Measurements from ENCODE around the gene DDIT4. TPM values are rescaled to one million over a fixed set of nuclear protein-coding genes. Genes with fewer than 3 reads are reported as not detected.

Gene DDIT4
- total and polyA plus RNA-seq, 12 donors, result 100 to 711 (median 255) TPM

DNA sequence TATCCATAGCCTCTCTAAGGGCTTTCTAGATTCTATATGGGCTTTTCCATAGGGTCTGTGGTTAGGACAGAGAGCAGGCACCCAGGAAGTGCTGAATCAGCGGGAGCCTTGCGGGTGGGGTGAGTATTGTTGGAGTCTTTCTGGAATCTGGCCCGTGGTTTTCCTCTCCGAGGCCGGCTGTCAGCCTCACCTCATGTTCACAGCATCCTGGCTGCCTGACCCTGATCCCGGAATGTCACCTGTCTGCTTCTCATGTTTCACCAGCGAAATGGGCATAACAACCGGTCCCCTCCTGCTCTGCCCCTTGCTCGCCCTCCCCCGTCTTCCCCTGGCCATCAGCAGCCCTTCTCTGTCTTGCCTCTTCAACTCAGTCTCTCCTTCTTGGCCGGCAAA is 36.5 kb downstream of the DDIT4 start:
- Histone ChIP-seq H3K27me3 (no peaks in the 10 kb centered on the region), H3K27ac (peak overlapping the region; percentile 48 to 86 (median 78)), H3K4me3 (no peak overlapping the region), H3K9me3 (replicated peaks in 1 of 3) (no peaks in the 10 kb centered on the region), H3K4me1 (replicated peaks in 1 of 2) (peaks cover 31 to 56% of the 10 kb centered on the region in 2 donors), H3K36me3 (replicated peaks in 1 of 2) (no peaks in the 10 kb centered on the region)
- TF ChIP-seq POLR2A (IDR thresholded peaks at IDR 0.05) (no peak), CTCF (IDR thresholded peaks at IDR 0.05) (no peak)
- peak in 5 of 7 donors; percentile 16 to 64 (median 46) for DNase-seq
- 39 to 60% (median 51%) methylated on average over 7 to 11 of the region's 11 CpGs for WGBS, 4 donors
- intact Hi-C loops (cut with DNase I), result no loop called here

- peak in 6 of 7 donors; percentile 52 to 80 (median 73) for DNase-seq
- intact Hi-C loops (cut with DNase I), result no loop called here
- no peaks in the 10 kb centered on the region for H3K9me3 ChIP-seq (replicated peaks in 1 of 3)
- H3K27me3 ChIP-seq, result no peaks in the 10 kb centered on the region
- WGBS, 4 donors, result 43 to 80% (median 58%) methylated on average over 4 of the region's 4 CpGs
- no peak overlapping the region for H3K4me3 ChIP-seq
- TF ChIP-seq POLR2A (IDR thresholded peaks at IDR 0.05), result peak in 1 of 2 donors; percentile 34
- no peak for TF ChIP-seq CTCF (IDR thresholded peaks at IDR 0.05)
- peak overlapping the region; percentile 48 to 86 (median 78) for H3K27ac ChIP-seq
- no peaks in the 10 kb centered on the region for H3K36me3 ChIP-seq (replicated peaks in 1 of 2)
- peaks cover 35 to 60% of the 10 kb centered on the region in 2 donors for H3K4me1 ChIP-seq (replicated peaks in 1 of 2)
Observed at GRCh38 chr10:72310636-72311035, 36.9 kb downstream of the DDIT4 start.

GRCh38 chr10:72311667-72312066 is 37.9 kb downstream of the DDIT4 start:
- 88 to 95% (median 92%) methylated on average over 7 of the region's 7 CpGs for WGBS, 4 donors
- no peak overlapping the region for H3K4me3 ChIP-seq
- no peaks in the 10 kb centered on the region for H3K9me3 ChIP-seq (replicated peaks in 1 of 3)
- TF ChIP-seq POLR2A (IDR thresholded peaks at IDR 0.05) (no peak), CTCF (IDR thresholded peaks at IDR 0.05) (no peak)
- H3K36me3 ChIP-seq (replicated peaks in 1 of 2), result no peaks in the 10 kb centered on the region
- intact Hi-C loops (cut with DNase I), result no loop called here
- no peak for DNase-seq
- H3K27ac ChIP-seq, result no peak overlapping the region
- H3K4me1 ChIP-seq (replicated peaks in 1 of 2), result peaks cover 45 to 70% of the 10 kb centered on the region in 2 donors
- H3K27me3 ChIP-seq, result no peaks in the 10 kb centered on the region

- 83 to 89% (median 85%) methylated on average over 8 of the region's 8 CpGs for WGBS, 4 donors
- TF ChIP-seq CTCF (IDR thresholded peaks at IDR 0.05) (no peak), POLR2A (IDR thresholded peaks at IDR 0.05) (no peak)
- Histone ChIP-seq H3K36me3 (replicated peaks in 1 of 2) (no peaks in the 10 kb centered on the region), H3K4me3 (no peak overlapping the region), H3K4me1 (replicated peaks in 1 of 2) (peaks cover 50 to 70% of the 10 kb centered on the region in 2 donors), H3K27me3 (no peaks in the 10 kb centered on the region), H3K9me3 (replicated peaks in 1 of 3) (no peaks in the 10 kb centered on the region), H3K27ac (no peak overlapping the region)
- DNase-seq, result no peak
- intact Hi-C loops (cut with DNase I), result no loop called here
Observed at GRCh38 chr10:72312865-72313391, 39.2 kb downstream of the DDIT4 start.

All from adrenal gland (tissue), 12 donors.